IMR-90 (cell line): ENCODE results near the gene KCNQ5.

Source experiments
- CTCF ChIP-seq: conservative IDR thresholded peaks from 2 replicates; pipeline ENCODE4 v1.5.1; 2012; ENCODE audit warnings: mild to moderate bottlenecking, low read depth, low read length, improper control_type of control experiment
- MAFK ChIP-seq: IDR thresholded peaks from 2 replicates; pipeline ENCODE4 v1.6.1; 2012; ENCODE audit warnings: low read depth, low read length, improper control_type of control experiment
- POLR2A ChIP-seq: IDR thresholded peaks from 2 replicates; pipeline ENCODE4 v1.6.1; 2012; ENCODE audit warnings: mild to moderate bottlenecking, low read depth, low read length

- TF ChIP-seq MAFK: no peak
- no peak for TF ChIP-seq CTCF
- no peak for TF ChIP-seq POLR2A
Measured at GRCh38 chr6:72720464-72720863, 98.6 kb downstream of the KCNQ5 start.
